GM21825 (cell line): ENCODE measurements around the gene NOS1AP.
"Not testable (repeated sequence)": the region's sequence is repeated elsewhere in the genome, so short reads cannot be mapped to it uniquely, and the experiment has no call there.

Experiments used
- ATAC-seq: cut with Tn5 transposase; IDR thresholded peaks from one replicate; pipeline ENCODE4 v1.9.1; 2021; ENCODE audit warnings: mild to moderate bottlenecking, moderate library complexity; ENCODE audit not compliant: unreplicated experiment

The NOS1AP gene

DNA sequence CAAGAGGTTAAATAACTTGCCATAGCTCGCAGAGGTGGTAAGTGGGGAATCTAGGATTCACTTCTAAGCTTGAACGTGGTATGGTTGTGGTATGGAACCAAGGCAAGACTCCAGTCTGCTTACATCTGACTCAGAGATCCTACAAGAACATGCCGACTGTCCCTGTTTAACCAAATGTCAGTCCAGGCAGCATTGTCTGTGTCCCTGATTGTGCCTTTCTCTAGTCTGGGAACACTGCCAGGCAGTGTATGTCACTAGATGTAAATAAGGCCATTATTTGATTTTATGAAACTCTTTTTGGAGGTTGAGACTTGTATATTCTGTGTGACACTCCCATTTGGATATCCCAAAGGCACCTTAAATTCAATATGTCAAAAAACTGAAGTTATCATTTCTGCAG is 96.0 kb downstream of the NOS1AP start:
- no peak for ATAC-seq

DNA sequence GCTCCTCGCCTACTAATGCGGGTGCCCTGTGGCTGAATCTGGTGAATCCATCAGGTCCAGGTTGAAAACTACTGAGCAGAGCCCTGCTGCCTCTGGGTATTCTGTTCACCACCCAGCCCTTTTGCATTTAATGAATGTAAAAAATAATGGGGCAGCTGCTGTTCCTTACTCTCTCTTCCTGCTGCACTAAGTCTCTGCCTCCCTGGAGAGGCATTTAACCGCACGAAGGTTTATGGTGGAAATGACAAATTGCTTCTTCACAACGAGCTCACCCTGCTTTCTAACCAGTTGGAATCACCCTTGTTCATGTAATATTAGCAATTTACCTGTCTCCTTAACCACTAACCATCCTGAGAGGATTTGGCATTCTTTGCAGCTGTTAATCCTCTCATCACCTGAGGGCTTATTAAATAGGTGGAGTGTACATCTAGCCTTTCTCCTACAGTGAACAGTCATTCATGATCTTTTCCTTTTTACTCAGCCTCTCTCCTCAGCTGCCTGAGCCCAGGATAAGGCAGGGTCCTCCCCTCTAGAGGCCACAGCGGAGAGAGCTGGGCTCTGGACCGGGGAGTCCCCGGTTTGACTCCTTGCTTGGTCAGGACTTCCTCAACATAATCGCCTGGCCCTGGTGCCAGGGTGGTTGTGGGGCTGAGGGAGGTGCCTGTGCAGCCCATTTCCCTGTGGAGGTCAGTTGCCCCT is 97.6 kb downstream of the NOS1AP start:
- no peak for ATAC-seq

GRCh38 chr1:162168261-162168660 is 98.8 kb downstream of the NOS1AP start:
- ATAC-seq, result no peak

DNA sequence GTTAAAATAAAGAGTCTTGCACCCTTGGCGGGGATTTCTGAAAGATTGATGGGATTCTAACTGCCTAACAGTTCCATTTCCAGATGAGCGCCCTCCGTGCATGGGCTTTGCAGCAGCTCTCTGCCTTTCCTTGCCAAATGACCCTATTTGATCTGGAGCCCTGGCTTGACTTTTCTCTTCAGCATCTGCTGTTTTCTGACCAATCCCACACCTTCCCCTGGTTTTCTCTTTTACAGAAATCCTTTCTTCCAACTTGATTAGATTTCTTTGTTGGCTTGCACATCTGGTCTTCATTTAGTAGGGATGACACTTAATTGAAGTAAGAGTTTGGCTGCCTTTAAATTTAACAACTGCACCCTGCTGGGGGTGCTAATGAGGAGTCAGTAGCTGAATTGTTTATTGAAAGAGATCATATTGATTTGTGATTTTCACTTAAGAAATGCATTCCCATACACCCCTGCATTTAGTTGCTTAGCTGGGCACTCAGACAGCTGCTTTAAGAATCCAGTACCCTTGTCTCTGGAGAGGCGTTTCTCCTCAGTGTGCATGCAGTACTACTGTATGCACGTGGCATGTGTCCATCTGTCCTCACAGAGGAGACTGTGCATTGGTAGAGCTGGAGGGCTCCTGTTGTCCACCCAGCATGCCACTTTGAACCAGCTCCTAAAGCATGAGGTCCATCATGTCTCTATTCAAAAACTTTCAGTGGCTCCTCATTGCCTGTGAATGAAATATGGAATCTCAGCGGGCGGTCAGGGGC is 99.7 kb downstream of the NOS1AP start:
- no peak for ATAC-seq

DNA sequence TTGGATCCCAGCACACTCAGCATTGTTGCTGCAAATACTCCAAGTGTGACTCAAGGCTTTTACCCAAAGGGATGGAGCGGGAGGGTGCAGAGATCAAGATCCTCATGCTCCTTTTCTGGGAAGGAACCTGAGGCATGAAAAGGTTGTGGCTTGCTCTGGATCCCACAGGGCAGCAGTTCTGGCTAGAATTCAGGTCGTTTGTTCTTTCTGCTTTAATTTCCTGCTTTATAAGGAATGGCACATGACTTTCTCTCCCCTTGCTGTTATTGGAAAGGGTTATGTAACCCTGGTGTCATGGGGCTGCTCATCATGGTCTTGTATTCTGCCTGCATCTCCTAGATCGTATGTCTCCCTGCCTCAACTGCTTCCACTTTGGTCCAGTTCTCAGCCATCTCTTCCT is 101.6 kb downstream of the NOS1AP start:
- no peak for ATAC-seq

DNA sequence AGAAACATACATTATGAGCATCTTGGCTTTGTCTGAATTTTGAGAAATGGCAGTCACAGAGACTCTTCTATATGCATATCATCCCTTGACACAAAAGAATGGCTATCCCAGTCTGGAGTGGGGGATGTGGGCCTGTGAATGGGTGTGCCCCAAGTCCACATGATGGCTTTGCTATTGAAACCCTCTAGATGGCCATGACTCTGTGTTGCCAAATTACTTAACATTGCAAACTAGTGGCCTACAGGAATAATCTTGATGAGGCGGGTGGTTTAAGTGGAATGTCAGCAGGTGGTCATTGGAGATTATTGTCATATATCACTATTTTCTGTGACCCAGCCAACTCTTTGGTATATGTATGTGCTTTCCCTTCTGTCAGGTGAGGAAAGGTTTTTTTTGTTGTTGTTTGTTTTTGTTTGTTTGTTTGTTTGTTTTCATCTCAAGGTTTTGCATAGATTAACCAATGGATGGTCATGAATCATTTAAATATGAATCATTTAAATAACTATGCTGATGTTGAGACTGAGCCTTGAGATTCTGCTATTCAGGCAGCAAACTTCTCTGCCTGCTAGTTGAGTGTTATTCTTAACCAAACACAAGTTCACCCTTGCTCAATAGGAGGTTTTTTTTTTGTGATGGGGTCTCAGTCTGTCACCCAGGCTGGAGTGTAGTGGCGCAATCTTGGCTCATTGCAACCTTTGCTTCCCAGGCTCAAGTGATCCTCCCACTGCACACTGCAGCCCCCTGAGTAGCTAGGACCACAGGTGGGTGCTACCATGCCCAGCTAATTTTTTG is 103.0 kb downstream of the NOS1AP start:
- ATAC-seq, result no peak

DNA sequence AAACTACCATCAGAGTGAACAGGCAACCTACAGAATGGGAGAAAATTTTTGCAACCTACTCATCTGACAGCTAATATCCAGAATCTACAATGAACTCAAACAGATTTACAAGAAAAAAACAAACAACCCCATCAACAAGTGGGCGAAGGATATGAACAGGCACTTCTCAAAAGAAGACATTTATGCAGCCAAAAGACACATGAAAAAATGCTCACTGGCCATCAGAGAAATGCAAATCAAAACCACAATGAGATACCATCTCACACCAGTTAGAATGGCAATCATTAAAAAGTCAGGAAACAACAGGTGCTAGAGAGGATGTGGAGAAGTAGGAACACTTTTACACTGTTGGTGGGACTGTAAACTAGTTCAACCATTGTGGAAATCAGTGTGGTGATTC is 104.1 kb downstream of the NOS1AP start:
- not testable (repeated sequence) for ATAC-seq

DNA sequence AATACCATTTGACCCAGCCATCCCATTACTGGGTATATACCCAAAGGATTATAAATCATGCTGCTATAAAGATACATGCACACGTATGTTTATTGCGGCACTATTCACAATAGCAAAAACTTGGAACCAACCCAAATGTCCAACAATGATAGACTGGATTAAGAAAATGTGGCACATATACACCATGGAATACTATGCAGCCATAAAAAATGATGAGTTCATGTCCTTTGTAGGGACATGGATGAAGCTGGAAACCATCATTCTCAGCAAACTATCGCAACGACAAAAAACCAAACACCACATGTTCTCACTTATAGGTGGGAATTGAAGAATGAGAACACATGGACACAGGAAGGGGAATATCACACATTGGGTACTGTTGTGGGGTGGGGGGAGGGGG is 104.5 kb downstream of the NOS1AP start:
- ATAC-seq, result not testable (repeated sequence)

GRCh38 chr1:162175379-162176081 is 106.0 kb downstream of the NOS1AP start:
- ATAC-seq, result no peak

DNA sequence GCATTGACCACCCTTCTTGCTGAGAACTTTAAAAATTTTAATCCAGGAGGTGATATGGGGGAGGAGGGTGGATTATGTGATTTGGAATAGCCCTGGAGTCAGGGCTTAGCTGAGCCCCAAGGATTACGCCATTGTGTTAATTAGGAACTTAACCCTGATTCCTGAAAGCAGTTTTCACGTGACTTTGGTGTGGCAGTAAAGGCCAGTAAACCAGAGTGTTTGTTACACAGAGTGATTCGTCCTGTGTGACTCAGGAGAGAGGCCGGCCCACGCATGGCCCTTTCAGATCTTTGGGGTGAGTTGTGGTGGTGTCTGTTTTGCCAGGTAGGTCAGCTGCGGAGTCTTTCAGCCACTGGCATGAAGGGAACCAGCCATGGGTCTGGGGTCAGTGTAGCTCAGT is 107.6 kb downstream of the NOS1AP start:
- ATAC-seq, result no peak

DNA sequence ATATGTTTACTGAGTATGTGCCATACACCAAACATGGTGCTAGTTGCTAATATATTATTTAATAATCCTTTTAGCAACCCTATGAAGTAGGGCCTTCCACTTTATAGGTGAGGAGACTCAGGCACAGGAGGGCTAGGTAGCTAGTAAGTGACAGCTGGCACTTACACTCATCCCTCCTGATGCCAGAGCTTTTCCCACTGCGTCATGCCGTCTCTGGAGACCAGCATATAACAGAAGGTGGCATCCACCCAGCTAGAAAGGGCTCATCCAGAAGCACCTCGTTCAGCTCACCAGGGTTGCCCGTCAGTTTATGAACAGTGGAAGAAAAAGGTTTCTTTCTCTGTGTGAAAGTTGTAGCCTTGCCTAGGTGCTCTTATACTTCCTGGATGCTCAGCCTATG is 108.9 kb downstream of the NOS1AP start:
- no peak for ATAC-seq

- no peak for ATAC-seq
These were observed 109.6 kb downstream of the NOS1AP start for GRCh38 chr1:162179121-162179520.

GRCh38 chr1:162180813-162181212 is 111.3 kb downstream of the NOS1AP start:
- no peak for ATAC-seq

DNA sequence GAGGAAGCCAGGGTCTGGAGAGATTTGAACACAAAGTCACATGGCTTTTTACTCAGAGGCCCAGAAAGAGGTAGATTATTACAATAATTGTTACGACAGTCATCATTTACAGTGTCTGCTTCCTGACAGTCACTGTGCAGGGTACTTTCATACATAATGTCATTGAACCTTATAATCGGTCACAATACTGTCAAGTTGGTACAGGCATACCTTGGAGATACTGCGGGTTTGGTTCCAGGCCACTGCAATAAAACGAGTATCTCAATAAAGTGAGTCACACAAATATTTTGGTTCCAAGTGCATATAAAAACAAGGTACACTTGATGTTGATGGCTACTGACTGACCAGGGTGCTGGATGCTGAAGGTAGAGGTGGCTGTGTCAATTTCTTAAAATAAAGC is 112.6 kb downstream of the NOS1AP start:
- ATAC-seq, result no peak

- no peak for ATAC-seq
These were observed 116.0 kb downstream of the NOS1AP start for GRCh38 chr1:162185314-162186025.

GRCh38 chr1:162186026-162186374 is 116.5 kb downstream of the NOS1AP start:
- no peak for ATAC-seq

DNA sequence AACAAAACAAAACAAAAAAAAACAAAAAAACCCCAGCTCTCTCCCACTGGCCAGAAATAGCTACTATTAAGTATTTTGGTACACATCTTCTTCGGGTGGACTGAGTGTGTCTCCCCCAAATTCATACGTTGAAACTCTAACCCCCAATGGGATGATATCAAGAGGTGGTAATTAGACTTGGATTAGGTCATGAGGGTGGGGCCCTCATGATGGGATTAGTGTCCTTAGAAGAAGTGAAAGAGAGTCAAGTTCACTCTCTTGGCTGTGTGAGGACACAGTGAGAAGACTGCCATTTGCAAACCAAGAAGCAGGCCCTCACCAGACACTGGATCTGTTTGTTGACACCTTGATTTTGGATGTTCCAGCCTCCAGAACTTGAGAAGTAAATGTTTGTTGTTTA is 116.9 kb downstream of the NOS1AP start:
- ATAC-seq, result no peak

GRCh38 chr1:162187687-162188276 is 118.3 kb downstream of the NOS1AP start:
- no peak for ATAC-seq

- ATAC-seq, result no peak
These were observed 119.9 kb downstream of the NOS1AP start for GRCh38 chr1:162189345-162189744.
